Mucosa of gallbladder (tissue), 1 donor: ENCODE measurements around the gene ARHGAP23. TPM values are rescaled to one million over a fixed set of nuclear protein-coding genes. Genes with fewer than 3 reads are reported as not detected.
"Not testable (repeated sequence)": the region's sequence is repeated elsewhere in the genome, so short reads cannot be mapped to it uniquely, and the experiment has no call there.

Source experiments
- DNase-seq: peaks from one replicate; pipeline ENCODE4 v3.0.0-alpha.2; 2020; ENCODE audit warnings: low spot score
- total RNA-seq: library from RNA; stranded (reverse); gene quantifications from one replicate; pipeline ENCODE4 v1.2.1, GENCODE V29; 2021
- donor health status: DM: no; HTN: no; CAD: no.

ARHGAP23 gene
- total RNA-seq, 1 donor from 2014 or later = 37.6 TPM

GRCh38 chr17:38421171-38421841, 7.0 kb upstream of the ARHGAP23 start:
- DNase-seq = peak; percentile 37

DNA sequence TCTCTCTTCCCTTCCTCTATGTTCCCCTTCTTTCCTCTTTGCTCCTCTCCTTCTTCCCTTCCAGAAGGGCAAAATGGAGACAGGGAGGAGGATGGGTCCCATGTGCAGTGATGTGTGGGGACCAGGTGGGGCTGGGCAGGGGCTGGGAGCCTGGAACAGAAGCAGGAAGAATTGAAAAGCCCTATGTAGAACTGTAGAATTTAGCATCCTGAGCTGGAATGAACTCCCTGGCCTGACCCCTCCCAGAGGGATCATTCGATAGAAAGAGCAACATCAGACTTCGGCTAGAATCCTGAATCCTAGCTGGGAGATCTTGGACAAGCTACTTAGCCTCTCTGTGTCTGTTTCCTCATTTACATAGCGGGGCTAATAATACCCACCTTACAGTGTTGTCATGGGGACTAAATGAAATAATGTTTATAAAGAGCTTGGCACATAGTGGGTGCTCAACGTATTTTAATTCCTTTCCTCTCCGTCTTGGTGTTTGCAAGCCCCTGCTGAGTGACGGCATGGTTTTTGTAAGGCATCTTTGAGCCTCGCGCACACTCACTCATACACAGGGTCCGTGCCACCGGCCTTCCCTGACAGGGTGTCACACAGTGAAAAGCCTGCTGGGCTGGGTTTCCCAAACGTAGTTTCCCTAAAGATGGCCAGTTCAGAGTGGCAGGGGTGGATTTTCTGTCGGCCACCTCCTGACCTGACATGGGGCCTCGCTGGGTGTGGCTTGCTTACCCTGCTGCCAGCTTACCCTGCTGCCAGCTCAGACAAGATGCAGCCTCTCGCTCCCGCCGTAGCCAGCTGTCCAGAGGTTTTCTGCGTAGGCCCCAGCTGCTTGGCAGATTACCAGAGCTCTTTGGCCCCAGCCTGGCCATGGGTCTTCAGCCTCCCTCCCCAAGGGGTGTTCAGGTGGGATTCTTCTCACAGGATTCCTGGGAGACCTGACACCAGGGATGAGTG, 6.1 kb upstream of the ARHGAP23 start:
- DNase-seq = no peak

GRCh38 chr17:38424297-38424972, 3.8 kb upstream of the ARHGAP23 start:
- no peak for DNase-seq

- no peak for DNase-seq
Measured at GRCh38 chr17:38425031-38425430, 3.2 kb upstream of the ARHGAP23 start.

DNA sequence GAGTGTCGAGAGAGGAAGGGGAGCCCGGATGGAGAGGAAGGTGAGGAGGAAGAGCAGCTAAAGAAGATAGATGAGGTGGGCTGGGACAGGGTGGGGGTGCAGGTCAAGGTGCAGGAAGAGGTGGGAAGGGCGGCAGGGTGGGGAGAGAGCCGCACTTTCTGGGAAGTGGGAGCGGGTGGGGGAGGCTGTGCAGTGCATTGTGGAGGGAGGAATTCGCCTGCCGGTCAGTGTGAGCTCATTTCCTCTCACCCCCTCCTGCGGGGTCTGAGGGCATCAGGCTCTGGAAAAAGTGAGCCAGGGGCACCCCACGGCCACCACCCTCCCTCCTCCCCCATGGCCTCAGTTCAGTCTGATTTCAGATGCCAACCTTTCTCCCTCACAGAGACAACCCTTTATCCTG, 2.5 kb upstream of the ARHGAP23 start:
- DNase-seq = no peak

DNA sequence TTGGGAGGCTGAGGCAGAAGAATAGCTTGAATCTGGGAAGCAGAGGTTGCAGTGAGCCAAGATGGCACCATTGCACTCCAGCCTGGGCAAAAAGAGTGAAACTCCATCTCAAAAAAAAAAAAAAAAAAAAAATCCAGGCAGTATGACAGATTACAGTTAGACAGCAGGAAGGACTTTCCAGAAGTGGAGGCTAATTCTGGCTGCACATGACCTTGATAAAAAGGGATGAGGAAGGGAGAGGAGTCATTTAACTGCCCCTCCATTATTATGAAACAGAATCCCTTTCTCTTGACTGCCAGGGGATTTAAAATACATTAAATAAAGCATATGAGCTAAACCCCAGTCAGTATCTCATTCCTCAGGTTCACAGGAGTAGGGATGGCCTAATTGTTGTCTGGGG, 1.8 kb upstream of the ARHGAP23 start:
- no peak for DNase-seq

- no peak for DNase-seq
Measured at GRCh38 chr17:38427160-38427949, 909 bp upstream of the ARHGAP23 start.

DNA sequence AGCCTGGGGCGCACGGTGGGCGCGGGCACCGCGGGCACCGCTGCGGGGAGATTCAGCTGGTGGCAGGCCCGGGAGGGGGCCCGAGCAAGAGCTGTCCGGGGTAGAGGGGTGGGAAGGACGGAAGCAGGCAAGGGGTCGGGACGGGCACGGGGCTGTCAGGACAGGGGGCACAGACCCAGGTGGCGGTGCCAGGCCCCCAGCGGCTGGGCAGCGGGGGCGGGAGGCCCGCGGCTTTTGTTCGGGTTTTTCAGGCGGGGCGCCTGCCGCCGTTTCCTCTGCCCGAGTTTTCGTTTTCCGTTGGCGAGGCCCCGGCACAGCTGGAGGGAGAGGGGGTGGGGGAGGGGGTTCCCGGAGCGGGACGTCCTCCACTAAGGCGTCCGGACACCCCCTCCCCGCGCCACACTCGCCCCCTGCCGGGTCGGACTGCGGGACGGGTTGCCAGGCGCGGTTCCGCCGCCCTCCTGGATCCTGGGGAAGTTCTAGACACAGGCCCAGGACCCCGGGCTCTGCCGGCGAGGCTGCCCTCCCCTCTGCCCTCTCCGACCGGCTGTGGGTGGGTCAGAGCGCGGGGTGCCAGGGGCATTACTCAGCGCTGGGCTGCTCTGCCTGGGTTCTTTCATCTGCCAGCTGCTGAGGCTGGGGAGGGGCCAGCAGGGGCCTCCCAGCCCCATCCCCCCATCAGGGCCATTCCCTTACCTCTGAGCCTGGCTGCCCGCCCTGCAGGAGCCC, 543 bp downstream of the ARHGAP23 start:
- DNase-seq = no peak

DNA sequence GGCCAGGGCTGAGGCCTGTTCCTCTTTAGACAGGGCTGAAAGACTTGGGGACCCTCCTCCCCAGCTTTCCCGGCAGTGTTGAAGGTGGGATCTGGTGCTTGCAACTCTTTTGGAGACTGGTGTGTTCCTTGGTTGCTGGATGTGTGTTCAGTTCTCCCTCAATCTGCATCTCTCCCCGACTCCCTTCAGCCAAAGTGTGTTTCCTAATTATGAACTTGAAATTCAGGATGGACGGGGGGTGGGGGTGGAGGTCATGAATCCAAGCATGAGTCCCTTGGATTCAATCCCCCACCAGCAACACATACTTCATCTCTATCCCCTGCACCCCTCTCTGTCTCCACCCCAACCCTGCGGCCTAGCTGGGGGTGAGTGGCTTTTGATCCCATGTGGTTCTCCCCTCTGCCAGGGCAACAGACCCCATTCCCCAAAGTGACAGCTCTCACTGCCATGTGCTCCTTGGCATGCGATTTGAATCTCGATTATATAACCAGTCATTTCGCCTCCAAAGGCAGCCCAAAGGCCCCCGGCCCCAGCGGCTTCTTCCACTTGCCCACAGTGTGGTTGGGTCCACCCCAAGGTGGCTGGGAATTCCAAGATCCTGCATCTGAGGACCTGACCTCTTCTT, 1.3 kb downstream of the ARHGAP23 start:
- no peak for DNase-seq

GRCh38 chr17:38430316-38430715, 2.1 kb downstream of the ARHGAP23 start:
- DNase-seq = no peak

DNA sequence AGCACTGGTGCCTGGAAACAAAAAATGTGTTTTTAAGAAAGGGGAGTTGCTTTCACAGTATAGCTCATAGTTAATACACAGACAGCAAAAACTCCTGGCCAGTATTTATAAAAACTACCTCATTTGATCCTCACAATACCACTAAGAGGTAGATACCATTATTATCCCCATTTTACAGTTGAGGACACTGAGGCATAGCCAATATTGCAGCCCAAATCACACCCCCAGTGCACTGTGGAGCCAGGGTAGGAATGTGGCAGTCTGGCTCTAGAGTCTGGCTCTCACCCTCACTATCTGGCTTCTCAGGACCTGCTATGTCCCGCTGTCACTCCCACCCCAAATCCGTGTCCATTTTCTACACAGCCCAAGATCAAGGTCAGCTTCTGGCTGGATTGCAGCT, 2.6 kb downstream of the ARHGAP23 start:
- DNase-seq = no peak

- DNase-seq = no peak
Measured at GRCh38 chr17:38431346-38432145, 3.3 kb downstream of the ARHGAP23 start.

DNA sequence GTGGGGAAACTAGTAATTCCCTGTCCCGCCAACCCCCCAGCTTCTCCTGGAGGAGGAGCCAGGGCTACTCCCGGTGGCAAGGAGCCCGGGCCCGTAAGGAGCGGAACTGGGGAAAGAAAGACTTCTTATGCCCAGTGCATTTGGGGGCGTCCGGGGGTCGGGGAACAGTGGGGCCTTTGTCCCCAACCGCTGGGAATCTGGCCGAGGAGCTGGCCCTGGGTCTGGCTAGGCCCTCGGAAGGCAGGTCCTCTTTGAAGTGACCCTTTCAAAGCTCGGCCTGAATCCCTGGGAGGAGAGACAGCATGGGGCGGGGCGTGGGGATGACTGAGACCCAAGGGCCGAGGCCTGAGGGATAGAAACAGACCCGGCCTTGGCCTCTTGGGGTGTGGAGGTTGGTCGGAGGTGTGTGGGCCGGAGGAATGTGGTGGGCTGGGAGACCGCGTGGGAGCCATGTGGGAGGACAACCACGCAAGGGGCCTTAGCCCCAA, 6.0 kb downstream of the ARHGAP23 start:
- no peak for DNase-seq

DNA sequence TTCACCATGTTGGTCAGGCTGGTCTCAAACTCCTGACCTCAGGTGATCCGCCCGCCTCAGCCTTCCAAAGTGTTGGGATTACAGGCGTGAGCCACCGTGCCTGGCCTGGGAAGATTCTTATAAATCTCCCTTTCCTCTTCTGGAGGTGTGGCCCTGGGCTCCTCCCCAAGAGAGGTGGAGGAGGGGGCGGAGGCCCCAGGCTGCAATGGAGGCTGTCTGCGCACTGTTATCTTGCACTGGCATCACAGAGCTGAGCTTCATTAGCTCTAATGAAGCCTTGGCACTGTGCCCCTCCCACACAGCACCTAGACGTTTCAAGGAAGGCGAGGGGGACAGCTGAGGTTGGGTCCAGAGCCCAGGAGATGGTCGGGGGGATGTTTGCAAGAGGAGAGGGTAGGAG, 7.5 kb downstream of the ARHGAP23 start:
- DNase-seq = no peak

GRCh38 chr17:38436386-38436785, 8.1 kb downstream of the ARHGAP23 start:
- DNase-seq = no peak

DNA sequence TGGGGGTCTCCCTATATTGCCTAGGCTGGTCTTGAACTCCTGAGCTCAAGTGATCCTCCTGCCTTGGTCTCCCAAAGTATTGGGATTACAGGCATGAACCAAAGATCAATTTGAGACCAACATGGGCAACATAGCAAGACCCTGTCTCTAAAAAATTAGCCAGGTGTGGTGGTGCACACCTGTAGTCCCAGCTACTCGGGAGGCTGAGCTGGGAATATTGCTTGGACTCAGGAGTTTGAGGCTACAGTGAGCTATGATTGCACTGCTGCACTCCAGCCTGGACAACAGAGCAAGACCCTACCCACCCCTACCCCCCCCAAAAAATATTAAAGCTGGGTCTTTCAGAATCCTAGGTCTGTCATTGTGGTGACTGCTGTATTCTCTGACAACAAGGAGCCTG, 9.0 kb downstream of the ARHGAP23 start:
- DNase-seq = not testable (repeated sequence)

GRCh38 chr17:38439436-38439835, 11.2 kb downstream of the ARHGAP23 start:
- DNase-seq = no peak

- no peak for DNase-seq
Measured at GRCh38 chr17:38440614-38441397, 12.5 kb downstream of the ARHGAP23 start.
